ENCODE results near the gene HID1.
A peak's percentile ranks its signal among the peaks of the same experiment; 100 is the strongest.

HID1 gene

DNA sequence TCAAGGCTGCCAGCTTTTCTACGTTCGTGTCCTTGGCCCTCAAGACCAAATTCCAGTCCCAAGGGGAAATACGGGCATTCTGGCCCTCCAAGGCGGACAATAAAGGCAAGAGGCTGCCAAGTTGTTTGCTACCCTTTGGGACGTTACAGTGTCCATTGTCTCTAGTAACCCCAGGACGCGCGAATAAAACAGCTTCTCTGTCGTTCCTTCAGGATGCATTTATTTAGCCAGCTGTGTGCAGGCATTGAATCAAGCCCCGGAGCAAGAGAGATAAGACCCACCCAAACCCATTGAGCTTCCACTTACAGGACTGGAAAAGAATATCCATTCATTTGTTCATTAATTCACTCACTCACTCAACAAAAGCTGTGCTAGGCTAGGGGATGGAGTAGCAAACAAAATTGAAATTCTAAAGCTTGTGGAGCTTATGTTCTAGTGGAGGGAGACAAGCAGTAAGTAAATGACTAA lies 40.6 kb upstream of the HID1 start:
- TF ChIP-seq YY1 (IDR thresholded peaks at IDR 0.05; ENCODE audit: low read depth) (no peak), ZBTB7A (IDR thresholded peaks at IDR 0.05; ENCODE audit: low read depth) (no peak), EGR1 (IDR thresholded peaks at IDR 0.05) (no peak), CREB1 (IDR thresholded peaks at IDR 0.05; ENCODE audit: low read depth) (no peak), TCF12 (IDR thresholded peaks at IDR 0.05; ENCODE audit: low read depth) (no peak), TEAD4 (IDR thresholded peaks at IDR 0.05) (no peak), EP300 (IDR thresholded peaks at IDR 0.05; ENCODE audit: borderline replicate concordance) (no peak), TAF1 (IDR thresholded peaks at IDR 0.05; ENCODE audit: low read depth) (no peak), FOXM1 (IDR thresholded peaks at IDR 0.05; ENCODE audit: borderline replicate concordance, low read depth) (no peak), CEBPB (IDR thresholded peaks at IDR 0.05) (no peak), NFIC (IDR thresholded peaks at IDR 0.05) (no peak), RAD21 (IDR thresholded peaks at IDR 0.05; ENCODE audit: low read depth) (no peak)
- TF ChIP-seq, protein P1, sequence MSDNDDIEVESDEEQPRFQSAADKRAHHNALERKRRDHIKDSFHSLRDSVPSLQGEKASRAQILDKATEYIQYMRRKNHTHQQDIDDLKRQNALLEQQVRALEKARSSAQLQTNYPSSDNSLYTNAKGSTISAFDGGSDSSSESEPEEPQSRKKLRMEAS (IDR thresholded peaks at IDR 0.05): no peak
- TF ChIP-seq, protein P2, sequence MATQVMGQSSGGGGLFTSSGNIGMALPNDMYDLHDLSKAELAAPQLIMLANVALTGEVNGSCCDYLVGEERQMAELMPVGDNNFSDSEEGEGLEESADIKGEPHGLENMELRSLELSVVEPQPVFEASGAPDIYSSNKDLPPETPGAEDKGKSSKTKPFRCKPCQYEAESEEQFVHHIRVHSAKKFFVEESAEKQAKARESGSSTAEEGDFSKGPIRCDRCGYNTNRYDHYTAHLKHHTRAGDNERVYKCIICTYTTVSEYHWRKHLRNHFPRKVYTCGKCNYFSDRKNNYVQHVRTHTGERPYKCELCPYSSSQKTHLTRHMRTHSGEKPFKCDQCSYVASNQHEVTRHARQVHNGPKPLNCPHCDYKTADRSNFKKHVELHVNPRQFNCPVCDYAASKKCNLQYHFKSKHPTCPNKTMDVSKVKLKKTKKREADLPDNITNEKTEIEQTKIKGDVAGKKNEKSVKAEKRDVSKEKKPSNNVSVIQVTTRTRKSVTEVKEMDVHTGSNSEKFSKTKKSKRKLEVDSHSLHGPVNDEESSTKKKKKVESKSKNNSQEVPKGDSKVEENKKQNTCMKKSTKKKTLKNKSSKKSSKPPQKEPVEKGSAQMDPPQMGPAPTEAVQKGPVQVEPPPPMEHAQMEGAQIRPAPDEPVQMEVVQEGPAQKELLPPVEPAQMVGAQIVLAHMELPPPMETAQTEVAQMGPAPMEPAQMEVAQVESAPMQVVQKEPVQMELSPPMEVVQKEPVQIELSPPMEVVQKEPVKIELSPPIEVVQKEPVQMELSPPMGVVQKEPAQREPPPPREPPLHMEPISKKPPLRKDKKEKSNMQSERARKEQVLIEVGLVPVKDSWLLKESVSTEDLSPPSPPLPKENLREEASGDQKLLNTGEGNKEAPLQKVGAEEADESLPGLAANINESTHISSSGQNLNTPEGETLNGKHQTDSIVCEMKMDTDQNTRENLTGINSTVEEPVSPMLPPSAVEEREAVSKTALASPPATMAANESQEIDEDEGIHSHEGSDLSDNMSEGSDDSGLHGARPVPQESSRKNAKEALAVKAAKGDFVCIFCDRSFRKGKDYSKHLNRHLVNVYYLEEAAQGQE (IDR thresholded peaks at IDR 0.05; ENCODE audit: low read depth): no peak
- TF ChIP-seq, protein P3, sequence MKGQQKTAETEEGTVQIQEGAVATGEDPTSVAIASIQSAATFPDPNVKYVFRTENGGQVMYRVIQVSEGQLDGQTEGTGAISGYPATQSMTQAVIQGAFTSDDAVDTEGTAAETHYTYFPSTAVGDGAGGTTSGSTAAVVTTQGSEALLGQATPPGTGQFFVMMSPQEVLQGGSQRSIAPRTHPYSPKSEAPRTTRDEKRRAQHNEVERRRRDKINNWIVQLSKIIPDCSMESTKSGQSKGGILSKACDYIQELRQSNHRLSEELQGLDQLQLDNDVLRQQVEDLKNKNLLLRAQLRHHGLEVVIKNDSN (IDR thresholded peaks at IDR 0.05): no peak

DNA sequence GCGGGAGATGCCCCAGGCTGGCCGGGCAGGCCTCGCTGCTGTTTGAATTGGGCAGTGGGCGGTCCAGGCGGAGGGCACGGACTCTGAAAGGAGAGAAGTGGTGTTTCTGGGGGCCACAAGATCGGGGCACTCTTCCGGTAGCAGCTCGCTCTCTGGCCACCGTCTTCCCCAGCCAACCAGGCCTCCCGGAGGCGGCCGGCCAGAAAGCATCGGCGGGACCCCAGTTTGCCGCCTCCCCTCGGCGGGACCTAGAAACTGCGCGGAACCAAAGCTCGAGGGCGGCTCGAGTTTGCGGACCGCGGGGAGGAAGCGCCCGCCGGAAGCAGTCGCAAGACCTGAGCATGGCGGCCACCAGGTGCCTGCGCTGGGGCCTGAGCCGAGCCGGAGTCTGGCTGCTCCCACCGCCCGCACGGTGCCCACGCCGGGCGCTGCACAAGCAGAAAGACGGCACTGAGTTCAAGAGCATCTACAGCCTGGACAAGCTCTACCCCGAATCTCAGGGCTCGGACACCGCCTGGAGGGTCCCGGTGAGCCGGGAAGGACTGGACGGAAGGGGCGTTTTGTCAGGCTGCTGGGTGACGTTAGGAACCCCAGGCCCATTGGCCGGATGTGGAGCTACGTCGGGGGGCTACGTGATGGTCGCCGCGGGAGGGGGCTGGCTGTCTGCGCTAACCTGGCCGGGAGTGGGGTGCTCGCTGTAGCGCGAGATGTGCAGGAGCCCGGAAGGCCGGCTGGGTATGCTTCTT lies 40.0 kb upstream of the HID1 start, which contains the start of gene MRPL58:
MRPL58 (plus strand) TSS at position 325 of the 746 bp plus-strand sequence; CDS start at position 342, 17 bp downstream.
- TF ChIP-seq TCF12 (IDR thresholded peaks at IDR 0.05; ENCODE audit: low read depth): peak; percentile 80
- TF ChIP-seq RAD21 (IDR thresholded peaks at IDR 0.05; ENCODE audit: low read depth): peak; percentile 40; the same call in 1 of the 2 replicates
- TF ChIP-seq TEAD4 (IDR thresholded peaks at IDR 0.05): peak; percentile 24; the same call in 1 of the 2 replicates
- TF ChIP-seq NFIC (IDR thresholded peaks at IDR 0.05): peak; percentile 66
- TF ChIP-seq EP300 (IDR thresholded peaks at IDR 0.05; ENCODE audit: borderline replicate concordance): no peak
- TF ChIP-seq, protein P2 (IDR thresholded peaks at IDR 0.05; ENCODE audit: low read depth): peak; percentile 10; the same call in 1 of the 2 replicates
- peak; percentile 38; the same call in 1 of the 2 replicates for TF ChIP-seq CREB1 (IDR thresholded peaks at IDR 0.05; ENCODE audit: low read depth)
- peak; percentile 59; the same call in 1 of the 2 replicates for TF ChIP-seq EGR1 (IDR thresholded peaks at IDR 0.05)
- TF ChIP-seq, protein P1 (IDR thresholded peaks at IDR 0.05): peak; percentile 71; the same call in 1 of the 2 replicates
- peak; percentile 97 for TF ChIP-seq YY1 (IDR thresholded peaks at IDR 0.05; ENCODE audit: low read depth)
- peak; percentile 54; the same call in 1 of the 2 replicates for TF ChIP-seq FOXM1 (IDR thresholded peaks at IDR 0.05; ENCODE audit: borderline replicate concordance, low read depth)
- TF ChIP-seq ZBTB7A (IDR thresholded peaks at IDR 0.05; ENCODE audit: low read depth): peak; percentile 65; the same call in 1 of the 2 replicates
- TF ChIP-seq TAF1 (IDR thresholded peaks at IDR 0.05; ENCODE audit: low read depth): peak; percentile 100
- TF ChIP-seq CEBPB (IDR thresholded peaks at IDR 0.05): no peak
- TF ChIP-seq, protein P3 (IDR thresholded peaks at IDR 0.05): peak; percentile 74

DNA sequence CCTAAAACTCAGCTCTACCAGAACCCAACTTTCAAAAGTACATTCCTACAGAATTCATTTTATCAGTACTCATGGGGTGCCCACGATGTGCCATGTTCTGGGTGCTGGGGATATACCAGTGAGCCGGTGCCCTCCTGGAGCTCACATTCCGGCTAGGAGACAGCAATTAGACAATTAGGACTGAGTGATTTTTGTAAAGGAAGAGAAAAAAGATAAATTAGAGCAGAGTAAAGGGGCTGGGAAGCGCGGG lies 39.5 kb upstream of the HID1 start:
- no peak for TF ChIP-seq CREB1 (IDR thresholded peaks at IDR 0.05; ENCODE audit: low read depth)
- TF ChIP-seq, protein P3 (IDR thresholded peaks at IDR 0.05): no peak
- TF ChIP-seq ZBTB7A (IDR thresholded peaks at IDR 0.05; ENCODE audit: low read depth): no peak

DNA sequence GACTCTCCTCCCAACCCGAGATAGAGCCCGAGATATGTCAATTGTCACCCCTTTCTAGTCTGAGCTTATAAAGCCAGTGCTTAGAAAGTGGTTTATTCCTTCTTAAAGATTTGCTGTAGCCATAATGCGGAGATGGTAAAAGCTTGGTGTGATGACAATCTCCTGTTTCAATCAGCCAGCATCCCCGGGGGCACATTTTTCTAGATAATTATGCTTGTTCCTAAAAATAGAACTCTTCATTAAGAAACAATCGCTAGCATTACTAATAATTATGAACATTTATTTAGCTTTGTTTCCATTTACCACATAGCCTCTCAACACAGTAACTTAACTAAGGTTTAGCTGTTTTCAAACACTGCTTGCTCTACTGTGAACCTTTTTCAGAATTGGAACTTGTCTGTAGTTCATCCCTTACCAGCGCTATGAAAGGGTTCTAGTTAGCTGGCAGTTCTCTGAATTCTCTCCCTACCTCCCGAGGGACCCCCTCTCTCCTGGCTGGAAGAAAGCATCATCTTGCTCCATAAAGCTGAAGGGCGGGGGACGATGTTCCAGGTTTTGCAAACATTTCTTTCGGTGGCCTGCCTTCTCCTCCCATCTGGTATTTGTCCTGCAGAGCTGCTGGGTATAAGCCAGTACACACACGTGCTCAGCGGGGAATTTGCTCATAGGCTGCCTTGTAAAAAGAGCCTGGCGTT lies 39.0 kb upstream of the HID1 start:
- TF ChIP-seq, protein P1 (IDR thresholded peaks at IDR 0.05): peak; percentile 62
- TF ChIP-seq TEAD4 (IDR thresholded peaks at IDR 0.05) (peak; percentile 39; the same call in 1 of the 2 replicates), NFIC (IDR thresholded peaks at IDR 0.05) (no peak)
- TF ChIP-seq, protein P3 (IDR thresholded peaks at IDR 0.05): peak; percentile 83

All from Ishikawa (cell line).